Activated CD4-positive, alpha-beta T cell treated with anti-CD3 and anti-CD28 coated beads, Interleukin-2, amount 50 U/mL, for 4 hours (primary cell): Measurements from ENCODE around the gene HJURP.

Experiments used
- DNase-seq, 2 experiments: peaks; one replicate each; pipeline ENCODE4 v3.0.0-alpha.2; 2020

The HJURP gene

DNA sequence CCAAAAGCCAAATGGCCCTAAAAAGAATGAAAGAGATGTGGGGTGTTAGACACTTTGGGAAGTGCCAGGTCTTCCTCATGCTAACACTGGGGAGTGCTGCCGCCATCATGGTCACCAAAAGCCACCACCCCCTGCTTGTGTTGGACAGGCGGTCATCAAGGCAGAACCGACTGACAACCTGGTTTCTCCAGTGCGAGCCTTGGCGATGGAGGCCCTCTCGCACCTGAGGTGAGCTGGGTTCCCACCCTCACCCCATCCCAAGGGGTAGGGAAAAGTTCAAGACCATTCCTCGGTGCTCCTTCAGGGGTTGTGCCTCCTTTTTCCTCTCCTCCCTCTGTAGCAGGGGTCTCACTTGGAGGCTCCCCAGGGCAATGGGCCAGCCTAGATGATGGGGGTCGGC, 42.6 kb downstream of the HJURP start:
- DNase-seq, result no peak

DNA sequence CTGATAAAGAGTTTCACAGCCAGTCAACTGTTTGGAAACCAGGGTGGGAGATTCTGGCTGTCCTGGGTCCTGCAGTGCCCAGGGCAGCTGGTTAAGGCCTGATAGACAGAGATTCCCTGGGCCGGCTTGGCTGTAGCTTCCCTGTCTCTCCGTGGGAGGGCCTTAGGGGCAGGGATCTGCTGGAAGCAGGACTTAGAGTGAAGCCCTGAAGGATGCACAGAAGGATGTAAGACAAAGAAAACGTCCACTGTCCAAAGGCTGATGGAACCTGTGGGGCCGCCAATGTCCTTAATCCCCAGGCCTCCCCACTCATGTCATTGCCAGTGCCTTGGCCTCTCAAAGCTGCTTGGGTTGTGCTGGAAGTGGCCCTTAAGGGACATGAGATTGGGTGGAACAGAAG, 43.2 kb downstream of the HJURP start:
- no peak for DNase-seq

GRCh38 chr2:233810385-233810784, 44.0 kb downstream of the HJURP start:
- DNase-seq, result no peak

DNA sequence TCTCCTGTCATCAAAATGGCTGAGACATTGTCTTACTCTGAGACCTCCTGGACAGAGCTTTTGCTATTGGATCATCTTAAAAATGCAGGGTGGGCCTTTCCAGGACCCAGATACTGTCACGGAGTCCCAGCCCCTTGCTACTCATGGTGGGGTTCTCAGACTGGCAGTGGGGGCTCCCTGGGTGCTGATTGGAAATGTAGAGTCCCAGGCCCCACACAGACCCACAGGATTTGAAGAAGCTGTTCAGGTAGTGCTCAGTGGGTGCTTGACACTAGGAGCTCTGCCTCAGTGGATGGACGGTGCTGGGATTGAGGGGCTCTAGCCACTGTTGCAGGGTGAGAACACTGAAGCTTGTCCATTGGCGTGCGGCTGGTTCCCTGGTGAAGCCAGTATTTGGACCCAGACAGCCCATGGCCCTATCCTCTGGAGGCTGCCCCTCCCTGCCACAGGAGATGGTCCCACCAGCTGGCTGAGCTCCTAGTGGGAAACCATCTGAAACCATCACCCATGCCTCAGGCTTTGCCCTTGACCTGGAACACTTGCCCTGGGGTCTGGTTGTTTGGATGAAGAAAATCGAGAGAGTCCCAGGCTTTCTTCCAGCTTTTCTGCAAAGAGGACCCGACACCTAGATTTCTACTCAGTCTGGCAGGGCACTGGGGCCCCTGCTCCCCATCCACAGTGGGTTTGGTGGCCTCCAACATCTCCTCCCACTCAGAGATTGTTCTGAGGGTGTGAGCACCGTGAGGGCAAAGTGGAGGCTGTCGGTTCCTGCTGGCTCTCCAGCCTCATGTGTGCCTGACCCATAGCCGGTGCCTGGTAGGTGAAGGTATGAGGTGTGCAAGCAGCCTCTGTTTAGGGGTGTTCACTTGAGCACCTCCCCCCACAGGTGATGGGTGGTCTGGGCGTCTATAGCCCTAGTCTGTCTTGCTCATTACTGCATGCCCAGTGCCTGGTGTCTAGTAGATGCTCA, 46.1 kb downstream of the HJURP start:
- no peak for DNase-seq

DNA sequence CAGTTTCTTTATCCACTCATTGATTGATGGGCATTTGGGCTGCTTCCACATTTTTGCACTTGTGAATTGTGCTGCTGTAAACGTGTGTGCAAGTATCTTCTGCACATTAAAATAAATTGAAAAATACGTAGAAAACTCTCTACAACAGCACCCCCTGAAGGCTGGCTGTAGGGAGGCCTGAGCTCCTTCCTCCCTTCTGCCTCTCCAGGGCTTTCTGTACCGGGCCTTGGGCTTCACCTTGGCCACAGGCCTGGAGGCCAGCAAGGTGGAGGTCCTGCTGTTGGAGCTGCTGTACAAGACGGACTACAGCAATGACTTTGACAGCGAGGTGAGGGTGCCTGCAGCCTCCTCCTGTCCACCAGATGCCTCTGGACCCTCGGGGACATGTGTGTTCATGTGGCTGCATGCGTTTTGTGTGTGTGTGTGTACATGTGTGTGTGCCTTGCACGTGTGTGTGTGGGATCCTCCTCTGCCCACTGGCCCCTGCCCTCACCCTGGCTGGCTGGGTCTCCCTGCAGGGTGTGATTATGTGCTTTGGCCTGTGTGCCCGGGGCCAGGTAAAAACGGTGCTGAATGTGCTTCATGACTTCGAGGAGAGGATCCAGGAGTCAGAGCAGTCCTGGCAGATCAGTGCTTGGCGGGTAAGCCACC, 47.0 kb downstream of the HJURP start:
- DNase-seq, result no peak

DNA sequence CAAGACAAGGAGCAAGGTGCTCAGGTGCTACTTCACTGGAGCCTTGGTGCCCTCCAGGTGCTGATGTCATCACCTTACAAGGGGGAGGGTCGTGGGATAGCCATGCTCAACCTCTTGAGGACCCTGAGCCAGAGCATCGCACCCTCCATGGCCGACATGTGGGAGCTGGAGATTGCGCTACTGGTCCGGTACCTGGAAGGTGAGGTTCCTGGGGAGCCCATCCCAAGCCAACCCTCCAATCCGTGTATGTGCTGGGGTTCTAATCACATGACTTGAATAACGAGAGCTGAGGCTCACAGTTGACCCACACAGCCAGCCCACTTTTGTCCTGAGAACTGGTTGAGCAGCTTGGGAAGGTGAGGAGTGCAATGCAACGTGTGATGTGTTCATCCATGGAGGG, 50.3 kb downstream of the HJURP start:
- no peak for DNase-seq

DNA sequence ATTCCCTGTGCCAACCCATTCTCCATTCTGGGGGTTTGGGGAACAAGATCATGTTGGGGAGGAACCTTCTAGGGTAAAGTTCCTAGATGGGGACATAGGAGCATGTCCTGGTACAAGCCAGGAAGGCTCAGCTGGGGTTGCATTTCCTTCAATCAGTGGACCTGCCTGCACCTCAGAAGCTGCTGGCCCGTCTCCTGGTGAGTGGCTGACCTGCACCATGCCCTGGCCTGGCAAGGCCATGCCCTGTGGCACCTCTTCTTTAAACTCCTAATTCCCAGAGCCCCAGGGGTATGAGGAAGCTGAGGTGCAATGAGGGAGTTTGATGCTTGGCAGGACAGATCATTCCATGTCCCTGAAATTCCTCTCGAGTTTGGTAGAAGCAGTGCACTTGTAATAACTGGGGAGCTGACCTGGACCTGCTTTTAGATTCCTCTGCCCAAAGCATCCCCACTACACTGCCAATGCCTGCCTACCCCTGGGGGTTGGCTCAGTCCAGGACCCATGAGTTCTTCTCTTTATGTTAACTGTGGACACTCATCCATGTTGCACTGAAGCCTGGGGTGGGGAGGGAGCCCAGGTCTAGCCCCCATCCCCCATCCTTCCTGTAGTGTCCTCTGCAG, 50.9 kb downstream of the HJURP start:
- no peak for DNase-seq

- no peak for DNase-seq
These were observed 52.1 kb downstream of the HJURP start for GRCh38 chr2:233802132-233802815.

GRCh38 chr2:233801357-233802131, 52.8 kb downstream of the HJURP start:
- no peak for DNase-seq

DNA sequence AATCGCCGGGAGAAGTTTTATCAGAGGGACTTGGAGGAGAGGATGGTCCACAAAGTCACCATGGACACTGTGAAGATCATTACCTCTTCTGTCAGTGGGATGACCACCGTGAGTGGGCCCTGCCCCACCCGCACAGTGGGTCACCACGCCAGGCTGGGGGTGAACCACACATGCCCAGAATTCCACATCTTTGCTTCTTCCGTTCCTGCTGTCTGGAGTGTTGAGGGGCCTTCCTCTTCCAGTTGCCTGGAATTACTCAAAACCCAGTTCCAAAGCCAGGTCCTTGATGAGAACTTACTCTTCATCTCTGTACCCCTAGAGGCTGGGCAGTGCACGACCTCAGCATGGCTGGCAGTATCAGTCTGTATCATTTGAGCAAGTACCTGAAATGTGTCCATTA, 54.1 kb downstream of the HJURP start:
- no peak for DNase-seq

GRCh38 chr2:233799716-233800115, 54.6 kb downstream of the HJURP start:
- no peak for DNase-seq

DNA sequence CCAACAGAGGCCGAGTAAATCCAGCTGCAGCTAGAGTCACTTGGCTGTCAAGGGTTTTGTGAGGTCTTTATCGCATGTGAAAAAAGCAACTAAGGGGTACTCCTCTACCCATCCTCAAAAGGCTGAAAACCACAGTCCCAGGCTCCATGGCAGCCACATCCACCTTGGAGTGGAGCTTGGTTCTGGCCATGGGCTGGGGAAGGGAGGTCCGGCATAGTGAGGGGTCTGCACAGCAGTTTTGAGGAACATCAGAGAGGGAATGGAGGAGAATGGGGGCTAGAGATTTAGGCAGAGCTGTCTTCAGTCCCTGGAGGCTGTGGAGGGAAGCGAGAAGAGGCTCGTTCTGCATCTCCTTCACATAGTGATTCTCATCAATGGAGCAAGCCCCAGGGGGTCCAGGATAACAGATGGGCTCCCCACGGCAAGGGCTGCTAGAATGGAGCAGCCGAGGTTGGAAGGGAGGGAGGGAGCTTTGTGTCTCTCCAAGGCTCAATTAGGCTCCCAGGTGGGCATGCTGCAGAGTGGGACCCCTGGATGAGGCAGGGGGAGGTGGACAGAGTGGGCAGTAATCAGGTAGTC, 55.2 kb downstream of the HJURP start:
- DNase-seq, result no peak

- no peak for DNase-seq
These were observed 55.8 kb downstream of the HJURP start for GRCh38 chr2:233798335-233799086.

DNA sequence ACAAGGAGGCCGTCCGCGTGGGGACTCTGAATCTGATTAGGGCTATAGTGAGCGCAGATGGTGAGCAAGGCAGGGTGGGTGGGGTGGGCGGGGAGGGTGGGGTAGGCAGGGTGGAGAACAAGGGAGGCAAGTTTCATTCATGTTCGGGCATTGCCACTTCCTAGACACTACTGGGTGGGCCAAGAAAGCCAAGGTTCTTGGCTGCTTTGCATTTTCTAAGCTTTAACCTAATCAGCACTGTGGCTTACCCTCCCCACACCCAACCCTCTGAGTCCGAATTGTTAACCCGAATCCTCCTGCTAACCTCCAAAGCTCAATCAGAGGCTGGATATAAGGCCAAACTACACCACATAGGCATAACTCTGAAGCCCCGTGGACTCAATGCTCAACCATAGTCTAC, 58.1 kb downstream of the HJURP start:
- DNase-seq, result no peak

DNA sequence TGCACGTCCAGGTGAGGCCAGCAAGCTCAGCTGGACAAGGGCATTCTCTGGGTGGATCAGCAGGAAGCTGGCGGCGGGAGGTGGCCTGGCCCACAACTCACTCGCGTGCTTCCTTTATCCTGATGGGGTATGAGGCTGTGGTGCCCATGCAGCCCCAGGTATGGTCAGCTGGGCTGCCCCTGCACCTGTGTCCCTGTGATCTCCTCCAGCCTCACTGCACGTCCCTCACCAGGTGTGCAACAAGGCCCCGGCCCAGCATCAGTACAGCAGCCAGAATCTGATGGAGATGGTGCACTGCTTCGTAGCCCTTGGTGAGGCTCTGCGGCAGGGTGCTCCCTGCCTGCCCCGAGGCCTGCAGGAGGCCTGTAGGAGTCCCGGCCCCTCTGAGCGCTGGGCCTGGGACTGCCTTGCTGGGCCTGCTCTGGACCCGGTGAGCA, 58.6 kb downstream of the HJURP start:
- DNase-seq, result no peak

GRCh38 chr2:233794128-233794658, 60.1 kb downstream of the HJURP start:
- no peak for DNase-seq

GRCh38 chr2:233793465-233794127, 60.7 kb downstream of the HJURP start:
- DNase-seq, result no peak

DNA sequence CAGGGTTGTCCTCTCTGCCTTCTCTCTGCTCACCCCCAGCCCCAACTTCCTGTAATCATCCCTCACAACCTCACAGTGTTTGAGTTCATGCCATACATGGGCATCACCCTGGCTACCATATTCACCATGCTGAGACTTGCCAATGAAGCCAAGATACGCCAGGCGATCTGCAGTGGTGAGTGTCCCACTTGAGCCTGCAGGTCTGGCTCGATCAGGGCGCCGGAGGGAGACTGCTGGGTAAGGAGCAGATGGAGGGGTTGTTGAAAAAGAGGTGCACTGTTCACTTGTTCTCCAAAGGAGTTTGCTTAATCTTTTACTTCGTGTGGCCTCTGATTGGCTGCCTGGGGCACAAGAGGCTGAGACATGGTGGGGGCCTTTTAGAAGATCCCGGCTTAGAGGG, 61.6 kb downstream of the HJURP start:
- no peak for DNase-seq

DNA sequence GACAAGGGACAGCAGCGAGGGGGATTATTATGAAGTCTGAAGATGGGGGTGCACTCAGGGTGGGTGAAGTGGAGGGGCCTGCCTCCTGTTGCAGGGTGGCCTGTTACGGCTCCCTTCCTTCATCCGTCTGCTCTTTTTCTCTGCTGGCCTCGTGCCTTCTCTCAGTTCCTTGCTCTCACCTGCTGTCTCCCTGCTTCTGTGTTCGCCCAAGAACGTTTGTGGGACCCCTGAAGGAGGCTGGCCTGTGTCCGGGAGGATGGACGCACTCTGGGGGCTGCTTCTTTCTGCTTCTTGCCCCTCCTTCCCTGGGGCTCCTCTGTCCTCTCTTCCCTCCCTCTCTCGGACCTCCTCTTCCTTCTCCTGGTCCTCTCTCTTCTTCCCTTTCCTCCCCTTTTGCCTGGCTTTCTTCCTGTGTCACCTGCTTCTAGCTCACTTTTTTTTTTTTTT, 62.4 kb downstream of the HJURP start:
- DNase-seq, result no peak
